ENCODE results near the gene MAP4K5. TPM values are rescaled to one million over a fixed set of nuclear protein-coding genes. Genes with fewer than 3 reads are reported as not detected.
"Not testable (repeated sequence)": the region's sequence is repeated elsewhere in the genome, so short reads cannot be mapped to it uniquely, and the experiment has no call there.

MAP4K5 gene
- total RNA-seq, 1 donor from 2014 or later, result 23.1 TPM

DNA sequence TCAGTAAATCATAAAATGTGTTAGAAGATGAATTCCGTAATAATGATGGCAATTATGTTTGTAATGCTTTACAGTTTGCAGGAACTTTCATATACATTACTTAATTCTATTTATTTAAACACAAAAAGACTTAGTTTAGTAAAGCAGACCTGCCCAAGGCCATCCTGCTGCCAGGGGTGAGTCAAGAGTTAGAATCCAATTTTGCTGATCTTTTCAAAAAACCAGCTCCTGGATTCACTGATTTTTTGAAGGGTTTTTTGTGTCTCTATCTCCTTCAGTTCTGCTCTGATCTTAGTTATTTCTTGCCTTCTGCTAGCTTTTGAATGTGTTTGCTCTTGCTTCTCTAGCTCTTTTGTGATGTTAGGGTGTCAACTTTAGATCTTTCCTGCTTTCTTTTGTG, 25.3 kb downstream of the MAP4K5 start:
- H3K4me1 Mint-ChIP-seq (ENCODE audit: low read depth); DNase-seq (ENCODE audit: low spot score); H3K9me3 Mint-ChIP-seq; H3K27me3 Mint-ChIP-seq (ENCODE audit: low read depth); H3K36me3 Mint-ChIP-seq (ENCODE audit: low read depth); H3K4me3 Mint-ChIP-seq (ENCODE audit: low read depth); intact Hi-C loops (cut with micrococcal nuclease); H3K27ac Mint-ChIP-seq: not testable (repeated sequence)

DNA sequence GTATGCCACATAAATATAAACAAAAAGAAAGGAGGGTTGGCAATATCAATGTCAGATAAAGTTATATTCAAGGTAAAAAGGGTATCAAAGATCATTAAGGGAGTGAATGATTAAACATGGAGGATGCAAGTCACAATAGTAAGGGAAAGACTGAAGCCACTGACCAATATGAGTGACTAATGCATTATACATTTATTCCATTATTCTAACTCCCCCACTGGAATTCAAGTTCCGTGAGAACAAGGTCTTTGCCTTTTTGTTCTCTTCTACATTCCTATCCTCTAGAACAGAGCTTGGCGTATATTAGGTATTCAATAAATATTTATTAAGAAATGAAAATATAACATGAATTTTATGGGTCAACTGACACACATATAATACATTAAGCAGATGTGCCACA, 30.7 kb downstream of the MAP4K5 start:
- intact Hi-C loops (cut with micrococcal nuclease), result no loop called here

DNA sequence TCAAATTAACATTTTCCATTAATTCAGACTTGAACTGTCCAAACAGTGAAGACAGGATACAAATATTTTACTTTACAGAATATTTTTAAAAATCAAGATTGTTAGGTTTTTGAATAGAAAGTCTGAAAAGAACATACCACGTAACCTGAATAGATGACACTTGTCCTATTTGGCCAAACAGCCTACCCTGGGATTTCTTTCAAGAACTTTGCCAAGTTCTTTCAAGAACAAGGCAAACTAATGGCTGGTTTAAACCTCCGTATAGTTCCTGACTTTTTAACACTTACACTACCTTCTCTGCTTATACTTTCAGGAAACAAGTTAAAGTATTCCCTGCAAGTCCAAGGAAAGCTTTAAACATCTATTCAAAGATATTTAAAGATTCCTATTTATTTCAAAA, 35.0 kb downstream of the MAP4K5 start:
- H3K4me3 Mint-ChIP-seq (ENCODE audit: low read depth), result no peak overlapping the region
- intact Hi-C loops (cut with micrococcal nuclease), result no loop called here
- no peak for DNase-seq (ENCODE audit: low spot score)
- peaks cover 6% of the 10 kb centered on the region for H3K36me3 Mint-ChIP-seq (ENCODE audit: low read depth)
- no peaks in the 10 kb centered on the region for H3K27me3 Mint-ChIP-seq (ENCODE audit: low read depth)
- no peaks in the 10 kb centered on the region for H3K9me3 Mint-ChIP-seq
- no peaks in the 10 kb centered on the region for H3K4me1 Mint-ChIP-seq (ENCODE audit: low read depth)
- H3K27ac Mint-ChIP-seq, result no peak overlapping the region

More for the DNA sequence above, 30.7 kb downstream of the MAP4K5 start:
- no peaks in the 10 kb centered on the region for H3K27me3 Mint-ChIP-seq (ENCODE audit: low read depth)
- no peaks in the 10 kb centered on the region for H3K9me3 Mint-ChIP-seq
- no peak for DNase-seq (ENCODE audit: low spot score)
- no peak overlapping the region for H3K27ac Mint-ChIP-seq
- peaks cover 11% of the 10 kb centered on the region for H3K36me3 Mint-ChIP-seq (ENCODE audit: low read depth)
- H3K4me1 Mint-ChIP-seq (ENCODE audit: low read depth), result no peaks in the 10 kb centered on the region
- no peak overlapping the region for H3K4me3 Mint-ChIP-seq (ENCODE audit: low read depth)

DNA sequence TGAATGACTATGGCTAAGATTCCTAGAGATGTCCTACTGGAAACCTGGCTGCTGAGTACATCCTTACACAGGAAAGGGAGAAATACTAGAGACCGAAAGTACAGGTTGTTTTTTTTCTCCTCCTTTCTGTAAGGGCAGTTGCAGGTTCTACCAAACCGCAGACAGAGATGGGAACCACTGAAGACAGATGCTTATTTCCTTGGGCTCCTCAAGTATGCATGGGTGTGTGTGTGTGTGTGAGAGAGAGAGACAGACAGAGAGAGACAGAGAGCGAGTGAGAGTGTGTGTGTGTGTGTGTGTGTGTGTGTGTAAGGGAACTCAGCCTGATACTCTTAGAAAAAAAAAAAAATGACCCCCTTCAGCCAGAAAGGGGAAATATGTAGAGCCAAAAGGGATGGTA, 42.5 kb downstream of the MAP4K5 start:
- Mint-ChIP-seq H3K36me3 (ENCODE audit: low read depth) (no peaks in the 10 kb centered on the region), H3K4me1 (ENCODE audit: low read depth) (peaks cover 6% of the 10 kb centered on the region), H3K27me3 (ENCODE audit: low read depth) (no peaks in the 10 kb centered on the region), H3K9me3 (no peaks in the 10 kb centered on the region), H3K4me3 (ENCODE audit: low read depth) (no peak overlapping the region), H3K27ac (no peak overlapping the region)
- DNase-seq (ENCODE audit: low spot score), result no peak
- intact Hi-C loops (cut with micrococcal nuclease), result no loop called here

DNA sequence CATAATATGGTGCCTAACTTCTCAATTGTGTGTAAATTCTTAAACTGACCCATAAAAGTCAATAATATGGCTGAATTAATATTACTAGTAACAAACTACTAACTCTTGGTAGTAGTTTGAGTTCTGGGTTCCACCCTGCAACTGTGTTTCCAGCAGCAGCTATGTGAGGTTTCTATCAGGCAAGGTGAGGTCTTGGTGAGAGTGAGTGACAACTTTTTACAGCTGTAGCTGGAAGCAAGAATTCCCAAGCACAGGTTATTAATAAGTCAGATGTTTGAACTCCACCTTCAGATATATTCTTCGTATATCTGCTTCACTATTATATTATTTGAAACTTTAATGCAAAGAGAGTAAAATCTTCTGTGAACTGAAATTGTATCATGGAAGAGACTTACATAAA, 43.8 kb downstream of the MAP4K5 start:
- DNase-seq (ENCODE audit: low spot score), result no peak
- no peaks in the 10 kb centered on the region for H3K36me3 Mint-ChIP-seq (ENCODE audit: low read depth)
- no peak overlapping the region for H3K27ac Mint-ChIP-seq
- no peaks in the 10 kb centered on the region for H3K27me3 Mint-ChIP-seq (ENCODE audit: low read depth)
- H3K4me1 Mint-ChIP-seq (ENCODE audit: low read depth), result peaks cover 6% of the 10 kb centered on the region
- no peaks in the 10 kb centered on the region for H3K9me3 Mint-ChIP-seq
- H3K4me3 Mint-ChIP-seq (ENCODE audit: low read depth), result no peak overlapping the region
- intact Hi-C loops (cut with micrococcal nuclease), result no loop called here

DNA sequence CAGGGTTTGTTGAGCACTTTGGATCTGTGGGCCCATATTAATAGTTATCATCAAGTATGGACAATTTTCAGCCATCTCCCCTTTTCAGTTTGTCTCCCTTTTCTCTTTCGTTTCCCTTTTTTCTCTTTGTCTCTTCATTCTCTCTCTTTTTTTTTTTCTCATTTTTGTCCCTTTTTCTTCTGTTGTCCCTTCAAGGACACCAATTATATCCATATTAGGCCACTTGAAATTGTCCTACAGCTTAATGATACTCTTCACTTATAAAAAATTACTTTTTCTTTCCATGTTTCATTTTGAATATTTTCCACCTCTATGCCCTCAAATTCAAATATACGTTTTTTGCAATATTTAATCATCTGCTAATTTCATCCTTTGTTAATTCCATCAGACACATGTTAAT, 53.3 kb downstream of the MAP4K5 start:
- Mint-ChIP-seq H3K36me3 (ENCODE audit: low read depth) (peaks cover 40% of the 10 kb centered on the region), H3K4me1 (ENCODE audit: low read depth) (no peaks in the 10 kb centered on the region), H3K9me3 (peaks cover 31% of the 10 kb centered on the region), H3K27ac (no peak overlapping the region), H3K27me3 (ENCODE audit: low read depth) (no peaks in the 10 kb centered on the region), H3K4me3 (ENCODE audit: low read depth) (no peak overlapping the region)
- intact Hi-C loops (cut with micrococcal nuclease), result no loop called here
- no peak for DNase-seq (ENCODE audit: low spot score)

DNA sequence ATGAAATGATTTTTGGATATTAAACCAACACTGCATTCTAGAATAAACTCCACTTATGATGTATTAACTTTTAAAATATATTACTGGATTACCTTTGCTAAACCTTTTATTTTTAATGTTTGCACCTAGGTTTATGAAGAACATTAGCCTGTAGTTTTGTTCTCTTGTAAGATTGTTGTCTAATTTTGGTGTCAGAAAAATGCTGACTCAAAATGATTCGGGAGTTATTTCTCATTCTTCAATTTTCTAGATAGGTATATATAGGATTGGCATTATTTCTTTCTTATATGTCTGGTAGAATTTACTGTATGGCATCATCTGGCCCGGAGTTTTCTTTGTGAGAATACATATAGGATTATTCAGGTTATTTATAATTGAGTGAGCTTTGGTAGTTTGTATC, 54.6 kb downstream of the MAP4K5 start:
- Mint-ChIP-seq H3K27me3 (ENCODE audit: low read depth) (no peaks in the 10 kb centered on the region), H3K27ac (no peak overlapping the region), H3K4me1 (ENCODE audit: low read depth) (no peaks in the 10 kb centered on the region), H3K4me3 (ENCODE audit: low read depth) (no peak overlapping the region), H3K36me3 (ENCODE audit: low read depth) (peaks cover 51% of the 10 kb centered on the region), H3K9me3 (peaks cover 34% of the 10 kb centered on the region)
- intact Hi-C loops (cut with micrococcal nuclease), result no loop called here
- no peak for DNase-seq (ENCODE audit: low spot score)

DNA sequence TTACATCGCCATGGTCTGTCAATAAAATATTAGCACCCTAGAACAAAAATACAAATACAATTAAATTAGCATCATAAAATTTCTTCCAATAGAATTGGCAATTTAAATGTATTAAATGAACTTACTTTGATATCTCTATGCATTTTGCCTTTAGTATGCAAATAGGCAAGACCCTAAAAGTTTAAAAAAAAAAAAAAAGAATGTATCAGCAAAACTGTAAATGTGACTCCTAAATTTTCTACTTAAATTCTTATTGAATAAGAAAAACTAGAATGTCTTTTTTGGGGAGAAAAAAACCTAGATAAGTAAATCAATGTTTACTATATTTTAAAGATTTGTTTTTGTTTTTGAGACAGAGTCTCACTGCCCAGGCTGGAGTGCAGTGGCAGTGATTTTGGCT, 56.2 kb downstream of the MAP4K5 start:
- DNase-seq (ENCODE audit: low spot score), result no peak
- Mint-ChIP-seq H3K4me3 (ENCODE audit: low read depth) (no peak overlapping the region), H3K36me3 (ENCODE audit: low read depth) (peaks cover 66% of the 10 kb centered on the region), H3K27ac (no peak overlapping the region), H3K9me3 (peaks cover 49% of the 10 kb centered on the region), H3K27me3 (ENCODE audit: low read depth) (no peaks in the 10 kb centered on the region), H3K4me1 (ENCODE audit: low read depth) (no peaks in the 10 kb centered on the region)
- intact Hi-C loops (cut with micrococcal nuclease), result no loop called here

DNA sequence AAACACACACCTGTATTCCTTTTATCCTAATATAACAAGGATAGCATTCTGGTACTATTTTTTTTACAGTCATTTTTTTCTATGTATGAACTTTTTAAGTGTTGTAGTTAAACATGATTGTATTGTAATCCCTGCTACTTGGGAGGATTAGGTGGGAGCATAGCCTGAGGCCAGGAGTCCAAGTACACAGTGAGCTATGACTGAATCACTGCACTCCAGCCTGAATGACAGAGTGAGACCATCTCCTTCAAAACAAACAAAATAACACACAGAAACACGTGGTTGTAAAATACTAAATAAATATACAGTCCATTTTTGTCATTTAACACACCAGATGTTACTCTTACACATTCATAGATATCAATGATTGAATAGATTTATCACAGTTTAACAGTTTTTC, 56.9 kb downstream of the MAP4K5 start:
- Mint-ChIP-seq H3K9me3 (peaks cover 55% of the 10 kb centered on the region), H3K36me3 (ENCODE audit: low read depth) (peaks cover 73% of the 10 kb centered on the region), H3K4me1 (ENCODE audit: low read depth) (no peaks in the 10 kb centered on the region), H3K4me3 (ENCODE audit: low read depth) (no peak overlapping the region), H3K27ac (no peak overlapping the region), H3K27me3 (ENCODE audit: low read depth) (no peaks in the 10 kb centered on the region)
- no peak for DNase-seq (ENCODE audit: low spot score)
- intact Hi-C loops (cut with micrococcal nuclease), result no loop called here

DNA sequence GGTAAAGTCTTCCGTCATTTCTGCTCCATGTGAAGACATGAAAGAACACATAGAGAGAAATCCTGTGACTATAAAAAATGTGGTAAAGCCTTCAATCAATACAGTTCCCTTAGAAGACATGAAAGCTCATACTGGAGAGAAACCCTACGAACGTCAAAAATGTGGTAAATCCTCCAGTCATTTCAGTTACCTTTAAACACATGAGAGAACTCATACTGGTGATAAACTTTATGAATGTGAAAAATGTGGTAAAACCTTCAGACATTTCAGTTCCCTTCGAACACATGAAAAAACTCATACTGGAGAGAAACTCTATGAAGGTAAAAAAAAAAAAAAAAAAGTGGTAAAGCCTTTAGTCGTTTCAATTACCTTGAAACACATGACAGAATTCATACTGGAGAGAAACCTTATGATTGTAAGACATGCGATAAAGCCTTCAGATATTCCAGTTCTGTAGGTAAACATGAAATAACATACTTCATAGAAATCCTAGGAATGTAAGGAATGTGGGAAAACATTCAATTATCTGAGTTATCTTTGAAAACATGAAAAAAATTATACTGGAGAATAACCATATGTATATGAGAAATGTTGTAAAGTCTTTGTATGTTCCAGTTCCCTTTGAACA, 60.4 kb downstream of the MAP4K5 start:
- Mint-ChIP-seq H3K9me3 (peaks cover 64% of the 10 kb centered on the region), H3K4me3 (ENCODE audit: low read depth) (no peak overlapping the region), H3K27me3 (ENCODE audit: low read depth) (no peaks in the 10 kb centered on the region), H3K4me1 (ENCODE audit: low read depth) (no peaks in the 10 kb centered on the region), H3K36me3 (ENCODE audit: low read depth) (peaks cover 80% of the 10 kb centered on the region), H3K27ac (no peak overlapping the region)
- DNase-seq (ENCODE audit: low spot score), result no peak
- intact Hi-C loops (cut with micrococcal nuclease), result no loop called here

DNA sequence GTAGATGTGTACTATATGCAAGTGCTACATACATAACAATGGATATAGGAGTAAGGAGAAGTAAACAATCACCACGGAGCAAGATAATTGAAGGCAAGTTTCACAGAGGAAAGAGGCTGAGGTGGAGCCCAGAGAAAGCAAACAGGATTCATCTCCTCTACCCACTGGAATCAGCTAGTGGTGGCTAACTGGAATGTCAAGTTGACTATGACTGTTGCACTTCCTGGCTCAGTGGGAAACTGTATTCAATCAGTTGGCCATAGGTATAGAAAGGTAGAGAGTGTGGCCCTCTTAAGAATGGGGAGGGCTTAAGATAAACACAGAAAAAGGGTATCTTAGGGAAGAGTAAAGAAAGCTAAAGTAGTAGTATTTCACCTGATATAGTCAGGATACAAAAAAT, 62.4 kb downstream of the MAP4K5 start:
- no peaks in the 10 kb centered on the region for H3K4me1 Mint-ChIP-seq (ENCODE audit: low read depth)
- intact Hi-C loops (cut with micrococcal nuclease), result no loop called here
- no peak for DNase-seq (ENCODE audit: low spot score)
- peaks cover 83% of the 10 kb centered on the region for H3K36me3 Mint-ChIP-seq (ENCODE audit: low read depth)
- no peak overlapping the region for H3K4me3 Mint-ChIP-seq (ENCODE audit: low read depth)
- H3K9me3 Mint-ChIP-seq, result peaks cover 63% of the 10 kb centered on the region
- no peaks in the 10 kb centered on the region for H3K27me3 Mint-ChIP-seq (ENCODE audit: low read depth)
- H3K27ac Mint-ChIP-seq, result no peak overlapping the region

DNA sequence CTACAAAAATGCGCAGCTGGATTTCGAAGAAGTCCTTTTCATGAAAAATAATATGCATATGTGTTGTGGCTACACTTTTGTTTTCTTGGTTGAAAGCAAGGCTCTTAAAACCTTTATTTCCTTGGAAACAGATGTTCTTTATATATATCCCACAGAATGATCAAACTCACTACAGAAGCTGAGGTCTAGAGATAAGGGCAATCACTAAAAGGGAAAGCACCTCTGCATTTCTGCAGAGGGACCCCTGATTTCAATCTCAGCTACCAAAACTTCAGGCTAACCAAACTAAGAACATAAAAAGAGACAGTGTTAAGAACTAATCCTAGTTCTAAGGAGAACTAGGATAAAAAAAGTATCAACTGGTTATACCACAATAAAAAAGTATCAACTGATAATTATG, 70.3 kb downstream of the MAP4K5 start:
- Mint-ChIP-seq H3K4me3 (ENCODE audit: low read depth) (no peak overlapping the region), H3K27ac (no peak overlapping the region), H3K9me3 (no peaks in the 10 kb centered on the region), H3K4me1 (ENCODE audit: low read depth) (peaks cover 6% of the 10 kb centered on the region), H3K36me3 (ENCODE audit: low read depth) (peaks cover 24% of the 10 kb centered on the region), H3K27me3 (ENCODE audit: low read depth) (no peaks in the 10 kb centered on the region)
- DNase-seq (ENCODE audit: low spot score), result no peak
- intact Hi-C loops (cut with micrococcal nuclease), result no loop called here

DNA sequence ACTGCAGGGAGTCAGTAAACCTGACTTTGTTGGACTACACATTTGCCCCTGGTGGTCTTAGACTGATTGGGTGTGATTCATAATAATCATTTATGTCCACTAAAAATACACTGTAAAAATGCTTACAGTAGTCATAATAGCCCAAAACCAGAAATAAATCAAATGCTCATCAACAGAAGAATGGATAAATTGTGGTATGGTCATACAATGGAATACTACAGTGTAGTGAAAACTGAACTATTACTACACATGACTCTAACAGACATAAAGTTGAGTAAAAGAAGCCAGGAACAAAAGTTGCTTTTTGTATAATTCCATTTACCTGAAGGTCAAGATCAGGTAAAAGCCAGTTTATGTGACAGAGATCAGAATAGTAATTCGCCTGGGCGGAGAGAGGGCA, 78.5 kb downstream of the MAP4K5 start:
- Mint-ChIP-seq H3K4me1 (ENCODE audit: low read depth) (peaks cover 4% of the 10 kb centered on the region), H3K4me3 (ENCODE audit: low read depth) (no peak overlapping the region), H3K27ac (no peak overlapping the region), H3K27me3 (ENCODE audit: low read depth) (no peaks in the 10 kb centered on the region), H3K36me3 (ENCODE audit: low read depth) (peaks cover 30% of the 10 kb centered on the region), H3K9me3 (no peaks in the 10 kb centered on the region)
- intact Hi-C loops (cut with micrococcal nuclease), result no loop called here
- DNase-seq (ENCODE audit: low spot score), result no peak

All from activated T-helper 2 cell treated with anti-CD3 and anti-CD28 coated beads, Interferon-gamma antibody, Interleukin-2, Interleukin-4, amounts not matched to agents 10 μg/mL and 5 μg/mL and 100 μg/mL, durations not matched to agents 14 hours and 24 hours and 36 hours (primary cell).